Thoracic aorta (tissue), 2 donors: ENCODE measurements around the gene ZBTB4. TPM values are rescaled to one million over a fixed set of nuclear protein-coding genes. Genes with fewer than 3 reads are reported as not detected.

ENCODE experiments used
- ATAC-seq: fragments of 150-250 bp; one replicate; pipeline ENCODE4 v1.8.0; 2017; ENCODE audit warnings: low read depth; ENCODE audit not compliant: insufficient number of reproducible peaks, low FRiP score
- DNase-seq: peaks from one replicate; pipeline ENCODE4 v3.0.0-alpha.2; 2020; ENCODE audit warnings: low spot score
- H3K27ac ChIP-seq, 2 donors: fragments of 200-600 bp; sonication (generic); 1 replicate in 1 of 2; 2 replicates in 1 of 2; pipeline ENCODE4 v1.5.1; 2016; ENCODE audit warnings: mild to moderate bottlenecking in 2 of 2, moderate library complexity in 2 of 2
- H3K27me3 ChIP-seq: fragments of 200-600 bp; sonication (generic); replicated peaks from 2 replicates; pipeline ENCODE4 v1.6.0; 2016; ENCODE audit warnings: mild to moderate bottlenecking; ENCODE audit not compliant: insufficient read depth
- H3K36me3 ChIP-seq: fragments of 200-600 bp; sonication (generic); one replicate; pipeline ENCODE4 v1.5.1; 2016
- H3K4me1 ChIP-seq, 2 donors: fragments of 200-600 bp; sonication (generic); 1 replicate in 1 of 2; 2 replicates in 1 of 2; pipeline versions ENCODE4 v1.5.1 to v1.6.0; 2016; ENCODE audit warnings: low read depth in 2 of 2, mild to moderate bottlenecking in 1 of 2; ENCODE audit not compliant: control insufficient read depth in 1 of 2
- H3K4me3 ChIP-seq: fragments of 200-600 bp; sonication (generic); 2 replicates; pipeline ENCODE4 v1.5.1; 2016; ENCODE audit warnings: mild to moderate bottlenecking
- H3K9me3 ChIP-seq: fragments of 200-600 bp; sonication (generic); 2 replicates; pipeline ENCODE4 v1.5.1; 2016
- total RNA-seq, 2 donors: library from RNA; depleted of rRNA; stranded (reverse); fragments of >200 nt; gene quantifications; one replicate each; pipeline versions ENCODE4 v1.1.0 to v1.2.3, GENCODE V29; 2016
- TF ChIP-seq, protein P1 (sequence below): fragments of 200-600 bp; sonication (generic); IDR thresholded peaks from one replicate; pipeline ENCODE4 v1.5.1; 2019; ENCODE audit warnings: antibody characterized with exemption

Gene ZBTB4
- total RNA-seq, 2 donors from 2014 or later, result 56.2 to 72.3 TPM

DNA sequence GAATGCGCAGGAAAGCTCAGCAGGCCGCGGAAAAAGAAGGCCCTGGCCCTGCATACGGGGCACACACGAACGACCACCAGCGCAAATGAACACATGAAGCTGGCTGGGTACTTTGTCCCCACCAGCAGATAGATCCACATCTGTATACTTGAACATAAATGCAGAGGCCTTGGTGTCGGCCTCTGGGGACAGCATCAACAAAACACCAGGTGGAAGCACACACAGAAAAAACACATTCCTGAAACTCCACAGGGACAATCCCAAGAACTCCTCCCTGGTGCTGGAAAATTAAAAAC is 606 bp upstream of the ZBTB4 start:
- ATAC-seq (no peak), DNase-seq (no peak)
- Histone ChIP-seq H3K4me1 (peaks cover 30 to 52% of the 10 kb centered on the region in 2 donors), H3K27me3 (no peaks in the 10 kb centered on the region), H3K36me3 (no peaks in the 10 kb centered on the region), H3K4me3 (peak overlapping the region; percentile 99), H3K27ac (peak overlapping the region; percentile 99 to 100), H3K9me3 (no peaks in the 10 kb centered on the region)
- TF ChIP-seq, protein P1, sequence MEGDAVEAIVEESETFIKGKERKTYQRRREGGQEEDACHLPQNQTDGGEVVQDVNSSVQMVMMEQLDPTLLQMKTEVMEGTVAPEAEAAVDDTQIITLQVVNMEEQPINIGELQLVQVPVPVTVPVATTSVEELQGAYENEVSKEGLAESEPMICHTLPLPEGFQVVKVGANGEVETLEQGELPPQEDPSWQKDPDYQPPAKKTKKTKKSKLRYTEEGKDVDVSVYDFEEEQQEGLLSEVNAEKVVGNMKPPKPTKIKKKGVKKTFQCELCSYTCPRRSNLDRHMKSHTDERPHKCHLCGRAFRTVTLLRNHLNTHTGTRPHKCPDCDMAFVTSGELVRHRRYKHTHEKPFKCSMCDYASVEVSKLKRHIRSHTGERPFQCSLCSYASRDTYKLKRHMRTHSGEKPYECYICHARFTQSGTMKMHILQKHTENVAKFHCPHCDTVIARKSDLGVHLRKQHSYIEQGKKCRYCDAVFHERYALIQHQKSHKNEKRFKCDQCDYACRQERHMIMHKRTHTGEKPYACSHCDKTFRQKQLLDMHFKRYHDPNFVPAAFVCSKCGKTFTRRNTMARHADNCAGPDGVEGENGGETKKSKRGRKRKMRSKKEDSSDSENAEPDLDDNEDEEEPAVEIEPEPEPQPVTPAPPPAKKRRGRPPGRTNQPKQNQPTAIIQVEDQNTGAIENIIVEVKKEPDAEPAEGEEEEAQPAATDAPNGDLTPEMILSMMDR, result no peak

DNA sequence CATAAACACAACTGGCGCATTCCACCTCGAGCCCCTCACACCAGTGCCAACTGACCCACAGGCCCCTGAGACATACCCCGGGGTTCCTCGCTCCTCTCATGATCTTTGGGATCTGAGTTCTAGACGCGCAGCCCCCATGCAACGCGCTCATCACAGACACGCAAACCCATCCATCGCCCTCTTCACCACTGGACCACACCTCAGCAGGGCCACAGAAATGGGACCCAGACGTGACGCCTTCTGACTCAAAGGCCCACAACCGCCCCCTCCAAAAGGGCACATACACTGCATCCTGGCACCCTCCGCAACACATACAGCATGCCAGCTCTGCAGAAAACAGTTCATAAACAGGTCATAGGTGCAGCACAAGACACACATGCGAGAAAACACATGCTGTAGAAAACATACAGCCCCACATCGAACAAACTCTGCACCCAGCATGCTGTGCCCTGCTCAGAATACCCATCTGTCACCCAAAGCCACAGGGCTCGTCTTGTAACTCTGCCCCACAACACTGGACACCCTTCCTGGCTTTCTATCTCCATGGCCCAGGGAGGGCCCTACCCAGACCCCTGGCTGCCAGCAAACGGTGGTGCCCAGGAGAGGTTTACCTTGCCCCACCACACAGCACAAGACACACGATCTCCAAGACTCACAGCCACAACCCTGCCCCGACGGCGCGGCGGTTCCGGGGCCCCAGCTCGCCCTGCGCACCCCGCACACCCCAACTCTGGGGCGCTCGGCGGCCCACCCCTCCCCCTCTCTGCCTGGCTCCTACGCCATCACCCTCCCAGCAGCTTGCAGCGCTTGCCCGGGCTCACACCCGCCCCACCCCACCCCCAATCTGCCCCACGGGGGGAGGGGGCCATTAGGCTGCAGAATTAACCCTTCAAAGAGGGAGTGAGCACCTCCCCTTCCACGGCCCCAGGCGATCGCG is 887 bp downstream of the ZBTB4 start:
- H3K4me3 ChIP-seq, result peak overlapping the region; percentile 99
- TF ChIP-seq, protein P1, result no peak
- no peaks in the 10 kb centered on the region for H3K9me3 ChIP-seq
- H3K27me3 ChIP-seq, result no peaks in the 10 kb centered on the region
- H3K27ac ChIP-seq, result peak overlapping the region; percentile 99 to 100
- H3K36me3 ChIP-seq, result no peaks in the 10 kb centered on the region
- DNase-seq (no peak), ATAC-seq (peak; percentile 11)
- H3K4me1 ChIP-seq, result peaks cover 31 to 59% of the 10 kb centered on the region in 2 donors

DNA sequence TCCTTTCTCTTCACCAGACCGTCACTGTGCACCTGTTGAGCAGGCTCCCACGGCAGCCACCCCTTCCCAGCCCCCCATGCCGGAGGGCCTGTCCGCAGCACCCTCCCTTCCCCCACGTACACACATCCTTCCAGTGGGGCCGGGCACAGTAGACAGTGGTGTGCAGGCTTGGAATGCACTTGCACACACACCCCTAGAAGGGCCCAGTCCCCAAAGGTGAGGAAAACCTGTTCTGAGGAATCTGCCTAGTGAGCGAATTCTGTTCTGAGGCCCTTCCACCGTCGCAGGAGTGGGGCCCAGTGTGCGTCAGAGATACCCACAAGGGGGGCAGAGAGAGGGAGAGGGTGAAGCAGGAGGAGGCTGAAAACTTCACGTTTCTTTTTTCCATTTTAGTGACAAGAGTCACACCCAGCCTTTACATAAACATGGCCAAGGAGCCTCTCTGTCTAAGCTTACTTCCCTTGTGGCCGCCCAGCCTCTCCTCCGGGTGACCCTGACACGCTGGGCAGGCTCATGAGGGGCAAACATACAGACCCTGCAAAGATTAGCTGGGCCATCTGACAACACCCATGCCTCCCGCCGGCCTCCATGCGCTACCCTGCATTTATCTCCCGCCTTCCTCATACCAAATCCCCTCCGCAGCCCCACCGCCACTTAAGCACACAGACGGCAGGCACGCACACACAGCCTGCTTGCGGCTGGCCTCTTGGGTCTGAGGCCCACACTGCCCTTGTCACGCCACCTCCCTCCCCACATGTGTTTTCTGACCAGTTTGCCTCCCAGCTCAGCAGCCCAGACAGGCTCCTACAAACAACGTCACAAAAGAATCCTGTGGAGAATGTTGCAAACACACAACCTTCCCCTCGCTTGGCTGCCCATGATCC is 1.8 kb downstream of the ZBTB4 start:
- Histone ChIP-seq H3K4me3 (peak overlapping the region; percentile 99), H3K36me3 (no peaks in the 10 kb centered on the region), H3K27ac (peak overlapping the region; percentile 99 to 100), H3K4me1 (peaks cover 31 to 54% of the 10 kb centered on the region in 2 donors), H3K27me3 (no peaks in the 10 kb centered on the region), H3K9me3 (no peaks in the 10 kb centered on the region)
- ATAC-seq (no peak), DNase-seq (no peak)
- TF ChIP-seq, protein P1, result no peak

DNA sequence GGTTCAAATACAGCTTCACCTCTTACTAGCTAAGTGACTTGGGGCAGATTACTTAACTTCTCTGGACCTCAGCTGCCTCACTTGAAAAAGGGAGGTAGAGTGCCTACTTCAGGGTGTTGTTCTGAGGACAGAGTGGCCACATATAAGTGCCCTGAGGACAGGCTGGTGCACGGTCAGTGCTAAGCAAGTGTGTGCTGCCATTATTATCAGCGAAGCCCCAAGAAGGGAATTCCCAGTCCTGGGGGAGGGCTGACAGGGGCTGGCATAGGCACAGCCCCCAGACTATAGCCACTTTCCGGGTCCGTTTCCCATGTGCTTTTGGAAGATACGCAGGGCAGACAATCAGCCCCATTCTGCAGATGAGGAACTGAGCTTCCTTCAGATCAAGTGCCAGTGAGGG is 2.5 kb downstream of the ZBTB4 start:
- Histone ChIP-seq H3K4me1 (peaks cover 31 to 53% of the 10 kb centered on the region in 2 donors), H3K9me3 (no peaks in the 10 kb centered on the region), H3K36me3 (no peaks in the 10 kb centered on the region), H3K4me3 (peak overlapping the region; percentile 99), H3K27me3 (no peaks in the 10 kb centered on the region), H3K27ac (peak overlapping the region; percentile 99 to 100)
- no peak for ATAC-seq
- DNase-seq, result no peak
- TF ChIP-seq, protein P1, result no peak

DNA sequence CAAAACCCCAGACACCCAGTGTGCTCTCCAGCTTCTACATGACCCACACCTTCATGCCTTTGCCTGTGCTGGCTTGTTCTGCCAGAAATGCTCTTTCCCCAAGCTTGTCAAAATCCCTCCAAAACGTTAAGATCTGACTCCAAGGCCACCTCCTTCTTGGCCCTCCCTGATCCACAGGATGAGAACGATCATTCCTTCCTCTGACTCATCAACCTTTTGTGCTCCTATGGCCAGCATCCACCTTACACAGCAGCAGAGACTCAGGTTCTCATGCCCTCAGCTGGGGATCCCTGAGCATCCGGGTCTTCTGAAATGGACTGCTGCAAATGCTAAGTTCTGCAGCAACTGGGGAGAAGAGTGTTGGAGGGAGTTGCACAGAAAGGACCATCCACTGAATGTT is 2.9 kb downstream of the ZBTB4 start:
- Histone ChIP-seq H3K27me3 (no peaks in the 10 kb centered on the region), H3K4me1 (peaks cover 31 to 54% of the 10 kb centered on the region in 2 donors), H3K9me3 (no peaks in the 10 kb centered on the region), H3K4me3 (no peak overlapping the region), H3K27ac (peak overlapping the region in 1 of 2 donors; percentile 100), H3K36me3 (no peaks in the 10 kb centered on the region)
- DNase-seq (no peak), ATAC-seq (no peak)
- TF ChIP-seq, protein P1, result no peak
